Neural cell (in vitro differentiated cells): ENCODE data around the gene HOXB7. TPM values are rescaled to one million over a fixed set of nuclear protein-coding genes. Genes with fewer than 3 reads are reported as not detected.

Experiments
- H2AFZ ChIP-seq: fragments of 200-600, 300-800 bp; sonication (generic), shearing (Covaris generic); 2 replicates; pipeline ENCODE4 v1.6.0; 2014; ENCODE audit warnings: low read depth, mild to moderate bottlenecking, antibody characterized with exemption, low read length, moderate library complexity
- H3F3A ChIP-seq: fragments of 200-600 bp; shearing (Covaris generic); 2 replicates; pipeline ENCODE4 v1.6.1; 2016; ENCODE audit warnings: mild to moderate bottlenecking, moderate library complexity, mixed read lengths, antibody characterized with exemption, low read length; ENCODE audit not compliant: insufficient read depth, poor library complexity, severe bottlenecking
- H3K27ac ChIP-seq: fragments of 200-600, 300-800 bp; sonication (generic), shearing (Covaris generic); 2 replicates; pipeline ENCODE4 v1.5.1; 2014; ENCODE audit warnings: mild to moderate bottlenecking, low read length, moderate library complexity
- H3K27me3 ChIP-seq: fragments of 300-800, 200-600 bp; sonication (generic), shearing (Covaris generic); 2 replicates; pipeline ENCODE4 v1.6.0; 2014; ENCODE audit warnings: mild to moderate bottlenecking, low read depth, low read length, moderate library complexity; ENCODE audit not compliant: insufficient read depth
- H3K36me3 ChIP-seq: fragments of 300-800, 200-600 bp; sonication (generic), shearing (Covaris generic); 2 replicates; pipeline ENCODE4 v1.5.1; 2014; ENCODE audit warnings: mild to moderate bottlenecking, antibody characterized with exemption, low read length, moderate library complexity; ENCODE audit not compliant: insufficient read depth
- H3K4me2 ChIP-seq: fragments of 300-800, 200-600 bp; sonication (generic), shearing (Covaris generic); 2 replicates; pipeline ENCODE4 v1.6.0; 2014; ENCODE audit warnings: mild to moderate bottlenecking, low read length
- H3K4me3 ChIP-seq: fragments of 300-800, 200-600 bp; sonication (generic), shearing (Covaris generic); 2 replicates; pipeline ENCODE4 v1.5.1; 2014; ENCODE audit warnings: mild to moderate bottlenecking, low read length, moderate library complexity
- H3K79me2 ChIP-seq: fragments of 200-600 bp; shearing (Covaris generic); replicated peaks from 2 replicates; pipeline ENCODE4 v1.6.0; 2014; ENCODE audit warnings: mild to moderate bottlenecking, low read length, moderate library complexity; ENCODE audit not compliant: insufficient read depth
- H3K9ac ChIP-seq: fragments of 300-800, 200-600 bp; sonication (generic), shearing (Covaris generic); 2 replicates; pipeline ENCODE4 v1.6.1; 2016; ENCODE audit warnings: mild to moderate bottlenecking, low read length, mixed read lengths
- H3K9me2 ChIP-seq: fragments of 200-600 bp; shearing (Covaris generic); 2 replicates; pipeline ENCODE4 v1.6.1; 2016; ENCODE audit warnings: mild to moderate bottlenecking, low read length, mixed read lengths; ENCODE audit not compliant: insufficient read depth
- H3K9me3 ChIP-seq: fragments of 200-600, 300-800 bp; sonication (generic), shearing (Covaris generic); 2 replicates; pipeline ENCODE4 v1.6.1; 2016; ENCODE audit warnings: mild to moderate bottlenecking, mixed run types, low read length, moderate library complexity, mixed read lengths
- H4K20me1 ChIP-seq: fragments of 200-600 bp; shearing (Covaris generic); 2 replicates; pipeline ENCODE4 v1.6.1; 2016; ENCODE audit warnings: mild to moderate bottlenecking, mixed run types; ENCODE audit not compliant: insufficient read depth
- CTCF ChIP-seq: fragments of 450-650 bp; IDR thresholded peaks from 2 replicates; pipeline ENCODE4 v1.5.1; 2014; ENCODE audit warnings: antibody characterized with exemption, mild to moderate bottlenecking, moderate library complexity; ENCODE audit not compliant: poor library complexity, severe bottlenecking
- EP300 ChIP-seq: fragments of 450-650 bp; conservative IDR thresholded peaks from 2 replicates; pipeline ENCODE4 v1.6.1; 2014; ENCODE audit warnings: antibody characterized with exemption, mild to moderate bottlenecking, moderate library complexity; ENCODE audit not compliant: poor library complexity, severe bottlenecking
- EZH2 ChIP-seq: fragments of 200-600, 300-800 bp; shearing (Covaris generic), sonication (generic); IDR thresholded peaks from 2 replicates; pipeline ENCODE4 v1.6.1; 2014; ENCODE audit warnings: antibody characterized with exemption, low read length, borderline replicate concordance, mild to moderate bottlenecking; ENCODE audit not compliant: insufficient read depth, poor library complexity, severe bottlenecking
- MXI1 ChIP-seq: fragments of 450-650 bp; conservative IDR thresholded peaks from 2 replicates; pipeline ENCODE4 v1.6.1; 2014; ENCODE audit warnings: antibody characterized with exemption, mild to moderate bottlenecking; ENCODE audit not compliant: poor library complexity, severe bottlenecking
- POLR2AphosphoS5 ChIP-seq: IDR thresholded peaks from 2 replicates; pipeline ENCODE4 v1.6.1; 2012
- RAD21 ChIP-seq: fragments of 450-650 bp; conservative IDR thresholded peaks from 2 replicates; pipeline ENCODE4 v1.6.1; 2014; ENCODE audit warnings: antibody characterized with exemption, mild to moderate bottlenecking, moderate library complexity
- REST ChIP-seq: IDR thresholded peaks from 2 replicates; pipeline ENCODE4 v1.6.1; 2012; ENCODE audit warnings: borderline replicate concordance
- SMC3 ChIP-seq: fragments of 450-650 bp; conservative IDR thresholded peaks from 2 replicates; pipeline ENCODE4 v1.6.1; 2014; ENCODE audit warnings: antibody characterized with exemption, mild to moderate bottlenecking, moderate library complexity; ENCODE audit not compliant: poor library complexity
- TAF1 ChIP-seq: IDR thresholded peaks from 2 replicates; pipeline ENCODE4 v1.6.1; 2012; ENCODE audit warnings: low read depth
- polyA plus RNA-seq: library from polyadenylated mRNA; depleted of rRNA; stranded (reverse); fragments of >200 nt; gene quantifications from 2 replicates; pipeline ENCODE4 v1.2.3, GENCODE V29; 2014

HOXB7 gene
- polyA plus RNA-seq, 1 donor from 2014 or later: not detected

GRCh38 chr17:48611213-48611612 lies 396 bp upstream of the HOXB7 start:
- no peak overlapping the region for H3K27ac ChIP-seq
- H3K4me2 ChIP-seq: no peak overlapping the region
- no peaks in the 10 kb centered on the region for H3K36me3 ChIP-seq
- no peak overlapping the region for H2AFZ ChIP-seq
- no peak overlapping the region for H3K4me3 ChIP-seq
- TF ChIP-seq EP300 (no peak), CTCF (no peak), RAD21 (no peak), SMC3 (no peak), REST (no peak)
- H4K20me1 ChIP-seq: no peaks in the 10 kb centered on the region
- no peaks in the 10 kb centered on the region for H3K9me2 ChIP-seq
- no peaks in the 10 kb centered on the region for H3F3A ChIP-seq
- H3K9me3 ChIP-seq: peaks cover 7% of the 10 kb centered on the region
- H3K27me3 ChIP-seq: peaks cover 99% of the 10 kb centered on the region
- no peaks in the 10 kb centered on the region for H3K79me2 ChIP-seq
- no peak overlapping the region for H3K9ac ChIP-seq

GRCh38 chr17:48609759-48610281 lies 997 bp downstream of the HOXB7 start:
- no peaks in the 10 kb centered on the region for H3K9me2 ChIP-seq
- H3K9me3 ChIP-seq: peaks cover 9% of the 10 kb centered on the region
- H3K27me3 ChIP-seq: peaks cover 99% of the 10 kb centered on the region
- H3K79me2 ChIP-seq: no peaks in the 10 kb centered on the region
- no peaks in the 10 kb centered on the region for H3F3A ChIP-seq
- no peak overlapping the region for H3K9ac ChIP-seq
- no peak overlapping the region for H3K27ac ChIP-seq
- no peaks in the 10 kb centered on the region for H3K36me3 ChIP-seq
- H3K4me2 ChIP-seq: no peak overlapping the region
- H2AFZ ChIP-seq: no peak overlapping the region
- TF ChIP-seq EP300: no peak
- no peak for TF ChIP-seq CTCF
- no peak for TF ChIP-seq TAF1
- TF ChIP-seq EZH2: no peak
- no peak for TF ChIP-seq MXI1
- no peak for TF ChIP-seq POLR2AphosphoS5
- TF ChIP-seq SMC3: no peak
- no peak for TF ChIP-seq RAD21
- no peak for TF ChIP-seq REST
- H4K20me1 ChIP-seq: no peaks in the 10 kb centered on the region
- no peak overlapping the region for H3K4me3 ChIP-seq
